Cortex of kidney (tissue), 1 donor: ENCODE data around the gene FAM174C.
"Not testable (repeated sequence)": the region's sequence is repeated elsewhere in the genome, so short reads cannot be mapped to it uniquely, and the experiment has no call there.

ENCODE experiments used
- DNase-seq: peaks from one replicate; lab custom pipeline; 2025; lab: John Stamatoyannopoulos, UW

The FAM174C gene

GRCh38 chr19:1237027-1237659 is 38.2 kb upstream of the FAM174C start:
- DNase-seq = no peak

GRCh38 chr19:1237754-1238368 is 37.5 kb upstream of the FAM174C start, which contains the start of gene CBARP:
CBARP (minus strand) TSS chr19:1238005; CDS start chr19:1236100, 1,905 bp downstream.
- DNase-seq = no peak

GRCh38 chr19:1238369-1239303 is 36.7 kb upstream of the FAM174C start:
- DNase-seq = no peak

- DNase-seq = no peak
These were observed 35.9 kb upstream of the FAM174C start for GRCh38 chr19:1239420-1239795.

- no peak for DNase-seq
These were observed 35.3 kb upstream of the FAM174C start for GRCh38 chr19:1239796-1240737.

GRCh38 chr19:1240925-1241324 is 34.4 kb upstream of the FAM174C start:
- no peak for DNase-seq

- no peak for DNase-seq
These were observed 33.8 kb upstream of the FAM174C start, which contains the start of gene ATP5F1D for GRCh38 chr19:1241417-1242095. ATP5F1D (plus strand) TSS chr19:1241751; CDS start chr19:1241851, 100 bp downstream.

GRCh38 chr19:1243768-1244692 is 31.3 kb upstream of the FAM174C start:
- no peak for DNase-seq

- DNase-seq = no peak
These were observed 30.5 kb upstream of the FAM174C start for GRCh38 chr19:1244693-1245451.

- no peak for DNase-seq
These were observed 29.7 kb upstream of the FAM174C start for GRCh38 chr19:1245494-1246264.

GRCh38 chr19:1246265-1247087 is 28.9 kb upstream of the FAM174C start:
- not testable (repeated sequence) for DNase-seq

- no peak for DNase-seq
These were observed 27.6 kb upstream of the FAM174C start for GRCh38 chr19:1247748-1248138.

- DNase-seq = no peak
These were observed 27.1 kb upstream of the FAM174C start, which contains the start of gene MIDN for GRCh38 chr19:1248139-1248785. MIDN (plus strand) TSS chr19:1248583; CDS start chr19:1250297, 1,714 bp downstream.

GRCh38 chr19:1248786-1249297 is 26.5 kb upstream of the FAM174C start:
- DNase-seq = no peak

GRCh38 chr19:1249298-1249989 is 25.9 kb upstream of the FAM174C start:
- no peak for DNase-seq

GRCh38 chr19:1249990-1250436 is 25.3 kb upstream of the FAM174C start:
- no peak for DNase-seq
